ENCODE data around the gene TUT4.

DNA sequence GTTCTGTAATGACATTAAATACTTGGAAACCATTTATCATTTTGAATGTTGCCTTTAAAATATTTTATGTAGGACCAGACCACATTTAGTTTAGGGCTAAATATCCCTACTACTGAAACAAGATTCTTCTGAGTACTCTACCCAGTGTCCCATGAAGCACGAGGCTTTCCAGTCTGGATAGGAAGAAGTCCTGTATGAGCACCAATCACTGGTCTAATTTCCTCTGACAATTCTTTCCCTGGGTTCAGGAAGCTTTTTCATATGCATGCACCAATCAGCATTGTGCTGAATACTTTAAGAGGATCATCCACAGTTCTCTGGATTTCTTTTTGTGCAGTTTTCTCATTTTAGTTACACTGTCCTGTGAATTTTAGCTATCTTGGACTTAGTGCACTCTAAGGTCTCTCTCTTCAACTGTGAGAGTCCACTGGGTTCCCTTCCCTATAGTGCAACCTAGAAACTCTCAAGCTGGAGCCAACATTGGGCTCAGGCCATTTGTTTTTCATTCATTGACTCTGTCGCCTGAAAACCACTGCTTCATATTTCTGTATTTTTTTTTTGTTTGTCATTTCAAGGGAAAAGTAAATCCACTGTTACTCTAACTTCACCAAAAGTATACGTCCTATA is 45.9 kb downstream of the TUT4 start:
- TF ChIP-seq, protein P1, sequence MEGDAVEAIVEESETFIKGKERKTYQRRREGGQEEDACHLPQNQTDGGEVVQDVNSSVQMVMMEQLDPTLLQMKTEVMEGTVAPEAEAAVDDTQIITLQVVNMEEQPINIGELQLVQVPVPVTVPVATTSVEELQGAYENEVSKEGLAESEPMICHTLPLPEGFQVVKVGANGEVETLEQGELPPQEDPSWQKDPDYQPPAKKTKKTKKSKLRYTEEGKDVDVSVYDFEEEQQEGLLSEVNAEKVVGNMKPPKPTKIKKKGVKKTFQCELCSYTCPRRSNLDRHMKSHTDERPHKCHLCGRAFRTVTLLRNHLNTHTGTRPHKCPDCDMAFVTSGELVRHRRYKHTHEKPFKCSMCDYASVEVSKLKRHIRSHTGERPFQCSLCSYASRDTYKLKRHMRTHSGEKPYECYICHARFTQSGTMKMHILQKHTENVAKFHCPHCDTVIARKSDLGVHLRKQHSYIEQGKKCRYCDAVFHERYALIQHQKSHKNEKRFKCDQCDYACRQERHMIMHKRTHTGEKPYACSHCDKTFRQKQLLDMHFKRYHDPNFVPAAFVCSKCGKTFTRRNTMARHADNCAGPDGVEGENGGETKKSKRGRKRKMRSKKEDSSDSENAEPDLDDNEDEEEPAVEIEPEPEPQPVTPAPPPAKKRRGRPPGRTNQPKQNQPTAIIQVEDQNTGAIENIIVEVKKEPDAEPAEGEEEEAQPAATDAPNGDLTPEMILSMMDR (IDR thresholded peaks at IDR 0.05), result no peak
- TF ChIP-seq POLR2A (IDR thresholded peaks at IDR 0.05), result no peak
- no peak for TF ChIP-seq EP300 (IDR thresholded peaks at IDR 0.05)

Measured in suprapubic skin (tissue), 3 donors.